HCT116 (cell line): Measurements from ENCODE around the gene SBF2. TPM values are rescaled to one million over a fixed set of nuclear protein-coding genes. Genes with fewer than 3 reads are reported as not detected.

Experiments
- ATAC-seq: fragments of 200-7000 bp; cut with Tn5 transposase; 2 replicates; pipeline ENCODE4 v1.9.1; 2020; ENCODE audit warnings: mild to moderate bottlenecking, moderate library complexity
- BruUV-seq: library from RNA; stranded (reverse); fragments of 400-500 nt; replicated peaks from 2 replicates; lab custom pipeline; 2021; lab: Mats Ljungman, UMichigan
- CTCF ChIA-PET: fragments of 300-600 bp; sonication (Branson Sonifier 250); formaldehyde crosslinking; loops from one replicate; lab custom pipeline; 2021; ENCODE audit warnings: antibody characterized with exemption; lab: Charles Lee
- POLR2A ChIA-PET: fragments of 300-600, 350-600 bp; sonication (Branson Sonifier 250); formaldehyde crosslinking; loops from one replicate; lab custom pipeline; 2021; ENCODE audit warnings: antibody characterized with exemption; lab: Charles Lee
- RAD21 ChIA-PET, 2 experiments: fragments of 300-600 bp; sonication (Branson Sonifier 250); formaldehyde crosslinking; loops; one replicate each; lab custom pipeline; 2023; ENCODE audit warnings: low total read pairs in 2 of 2; ENCODE audit not compliant: uncharacterized antibody in 2 of 2, unreplicated experiment in 2 of 2, low non-redundant PET in 1 of 2; lab: Charles Lee
- DNase-seq: peaks from one replicate; pipeline ENCODE4 v3.0.0-alpha.2; 2010; ENCODE audit warnings: low read depth, low spot score
- H2AFZ ChIP-seq: fragments of 200-600 bp; shearing (Covaris generic), sonication (generic); 2 replicates; pipeline ENCODE4 v1.6.1; 2017; ENCODE audit warnings: low read depth, mixed run types, mixed read lengths, antibody characterized with exemption, low read length; ENCODE audit not compliant: poor library complexity, severe bottlenecking
- H3K27ac ChIP-seq: 2 replicates; pipeline ENCODE4 v1.5.1; 2012; ENCODE audit warnings: low read depth, low read length
- H3K27me3 ChIP-seq: fragments of 200-600 bp; sonication (generic); 2 replicates; pipeline ENCODE4 v1.6.1; 2016; ENCODE audit warnings: mixed run types, low read length, mixed read lengths; ENCODE audit not compliant: insufficient read depth
- H3K36me3 ChIP-seq, 2 experiments: fragments of 200-500 bp in 1 of 2; fragments of 200-600 bp in 1 of 2; sonication (Bioruptor generic) in 1 of 2; sonication (generic) in 1 of 2; 2 replicates each; pipeline versions ENCODE4 v1.5.1 to v1.6.1; 2014 to 2016; ENCODE audit warnings: low read length in 2 of 2, inconsistent platforms in 1 of 2, mixed read lengths in 1 of 2, mixed run types in 1 of 2; ENCODE audit not compliant: insufficient read depth in 2 of 2, control insufficient read depth in 1 of 2
- H3K4me1 ChIP-seq, 2 experiments: fragments of 200-600 bp in 1 of 2; sonication (generic) in 1 of 2; 2 replicates each; pipeline versions ENCODE4 v1.5.1 to v1.6.1; 2012 to 2017; ENCODE audit warnings: low read length in 2 of 2, inconsistent platforms in 1 of 2, mild to moderate bottlenecking in 1 of 2, mixed read lengths in 1 of 2, mixed run types in 1 of 2, moderate library complexity in 1 of 2; ENCODE audit not compliant: insufficient read depth in 2 of 2, control insufficient read depth in 1 of 2
- H3K4me2 ChIP-seq: fragments of 200-600 bp; sonication (generic); 2 replicates; pipeline ENCODE4 v1.6.1; 2017; ENCODE audit warnings: mixed run types, low read length, mixed read lengths
- H3K4me3 ChIP-seq, 2 experiments: fragments of 200-600 bp in 1 of 2; sonication (generic) in 1 of 2; replicated peaks in 1 of 2; 2 replicates each; pipeline ENCODE4 v1.5.1; 2011 to 2016; ENCODE audit warnings: low read length in 2 of 2, control low read depth in 1 of 2, low read depth in 1 of 2, mild to moderate bottlenecking in 1 of 2, mixed read lengths in 1 of 2, mixed run types in 1 of 2
- H3K79me2 ChIP-seq: fragments of 200-600 bp; sonication (generic); 2 replicates; pipeline ENCODE4 v1.6.1; 2017; ENCODE audit warnings: mild to moderate bottlenecking, mixed run types, low read length, moderate library complexity, mixed read lengths; ENCODE audit not compliant: insufficient read depth
- H3K9ac ChIP-seq: fragments of 200-600 bp; sonication (generic); 2 replicates; pipeline ENCODE4 v1.6.1; 2016; ENCODE audit warnings: low read length, mixed read lengths
- H3K9me2 ChIP-seq: fragments of 200-600 bp; sonication (generic), shearing (Covaris generic); 2 replicates; pipeline ENCODE4 v1.6.1; 2017; ENCODE audit warnings: mixed run types, mild to moderate bottlenecking, moderate library complexity; ENCODE audit not compliant: insufficient read depth
- H3K9me3 ChIP-seq, 2 experiments: fragments of 200-500 bp in 1 of 2; fragments of 200-600 bp in 1 of 2; sonication (Bioruptor generic) in 1 of 2; sonication (generic) in 1 of 2; 2 replicates each; pipeline ENCODE4 v1.6.1; 2014 to 2017; ENCODE audit warnings: low read length in 2 of 2, mixed read lengths in 2 of 2, inconsistent platforms in 1 of 2, low read depth in 1 of 2, mild to moderate bottlenecking in 1 of 2, mixed run types in 1 of 2, moderate library complexity in 1 of 2; ENCODE audit not compliant: control insufficient read depth in 1 of 2, insufficient read depth in 1 of 2
- H4K20me1 ChIP-seq: fragments of 200-600 bp; sonication (generic), shearing (Covaris generic); 2 replicates; pipeline ENCODE4 v1.6.1; 2017; ENCODE audit warnings: mixed run types, mild to moderate bottlenecking, moderate library complexity; ENCODE audit not compliant: insufficient read depth
- CBX3 ChIP-seq: IDR thresholded peaks from 2 replicates; pipeline ENCODE4 v1.6.1; 2012; ENCODE audit warnings: low read depth
- JUND ChIP-seq: IDR thresholded peaks from 2 replicates; pipeline ENCODE4 v1.6.1; 2012
- POLR2AphosphoS5 ChIP-seq: IDR thresholded peaks from 2 replicates; pipeline ENCODE4 v1.6.1; 2011; ENCODE audit warnings: mild to moderate bottlenecking, low read depth, low read length, moderate library complexity
- RAD21 ChIP-seq: IDR thresholded peaks from 2 replicates; pipeline ENCODE4 v1.6.1; 2012; ENCODE audit warnings: low read depth, mild to moderate bottlenecking
- SIN3A ChIP-seq: IDR thresholded peaks from 2 replicates; pipeline ENCODE4 v1.6.1; 2012; ENCODE audit warnings: low read depth
- ZNF274 ChIP-seq: fragments of 200-500 bp; sonication (Bioruptor generic); IDR thresholded peaks from 2 replicates; pipeline ENCODE4 v1.6.1; 2014; ENCODE audit warnings: mild to moderate bottlenecking, low read depth, low read length, inconsistent platforms
- intact Hi-C: fragments of 100-400 bp; cut with micrococcal nuclease; formaldehyde crosslinking; loops from 2 replicates; pipeline ENCODE4 v1.10.0; 2022
- total RNA-seq: library from RNA; stranded (reverse); gene quantifications from one replicate; pipeline ENCODE4 v1.2.1, GENCODE V29; 2021; ENCODE audit not compliant: unreplicated experiment
- TF ChIP-seq, protein P1 (sequence below): IDR thresholded peaks from 2 replicates; pipeline ENCODE4 v1.6.1; 2011; ENCODE audit warnings: mild to moderate bottlenecking, low read length, moderate library complexity; ENCODE audit not compliant: insufficient replicate concordance; ENCODE audit errors: extremely low read depth
- TF ChIP-seq, protein P2 (sequence below), 3 experiments: fragments of 200-600 bp in 1 of 3; sonication (generic) in 1 of 3; IDR thresholded peaks in 2 of 3; conservative IDR thresholded peaks in 1 of 3; 2 replicates each; pipeline ENCODE4 v1.5.1; 2012 to 2017; ENCODE audit warnings: low read depth in 2 of 3, low read length in 2 of 3, antibody characterized with exemption in 1 of 3, borderline replicate concordance in 1 of 3, control low read depth in 1 of 3, mild to moderate bottlenecking in 1 of 3, mixed read lengths in 1 of 3, mixed run types in 1 of 3, moderate library complexity in 1 of 3; ENCODE audit not compliant: insufficient read depth in 1 of 3
- TF ChIP-seq, protein P3 (sequence below): IDR thresholded peaks from 2 replicates; pipeline ENCODE4 v1.6.1; 2012

The SBF2 gene
- total RNA-seq, 1 experiment from 2014 or later: 35.0 TPM

DNA sequence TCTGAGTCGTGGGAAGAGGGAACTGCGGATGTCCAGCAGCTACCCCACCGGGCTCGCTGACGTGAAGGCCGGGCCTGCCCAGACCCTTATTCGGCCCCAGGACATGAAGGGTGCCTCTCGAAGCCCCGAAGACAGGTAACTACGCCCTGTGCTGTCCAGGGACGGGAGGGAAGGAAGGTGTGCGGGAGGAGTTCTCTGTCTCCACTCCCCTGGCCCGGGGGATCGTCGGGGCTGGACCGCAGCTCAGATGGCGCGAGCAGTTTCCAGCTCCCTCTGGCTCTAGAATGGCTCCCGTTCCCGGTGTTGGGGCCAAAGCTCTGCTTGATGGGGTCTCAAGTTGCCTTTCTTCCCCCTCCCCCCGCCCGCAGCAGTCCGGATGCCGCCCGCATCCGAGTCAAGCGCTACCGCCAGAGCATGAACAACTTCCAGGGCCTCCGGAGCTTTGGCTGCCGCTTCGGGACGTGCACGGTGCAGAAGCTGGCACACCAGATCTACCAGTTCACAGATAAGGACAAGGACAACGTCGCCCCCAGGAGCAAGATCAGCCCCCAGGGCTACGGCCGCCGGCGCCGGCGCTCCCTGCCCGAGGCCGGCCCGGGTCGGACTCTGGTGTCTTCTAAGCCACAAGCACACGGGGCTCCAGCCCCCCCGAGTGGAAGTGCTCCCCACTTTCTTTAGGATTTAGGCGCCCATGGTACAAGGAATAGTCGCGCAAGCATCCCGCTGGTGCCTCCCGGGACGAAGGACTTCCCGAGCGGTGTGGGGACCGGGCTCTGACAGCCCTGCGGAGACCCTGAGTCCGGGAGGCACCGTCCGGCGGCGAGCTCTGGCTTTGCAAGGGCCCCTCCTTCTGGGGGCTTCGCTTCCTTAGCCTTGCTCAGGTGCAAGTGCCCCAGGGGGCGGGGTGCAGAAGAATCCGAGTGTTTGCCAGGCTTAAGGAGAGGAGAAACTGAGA, 12.2 kb upstream of the SBF2 start:
- H3K4me3 ChIP-seq: peak overlapping the region; percentile 85 to 93
- H3K9ac ChIP-seq: peak overlapping the region; percentile 94
- POLR2A ChIA-PET: interaction anchor here (0.6 to 4.5 kb wide), 8 partner anchors 8 to 768 kb away, joined by 3 to 37 read pairs (median 4); no protein-coding TSS in a partner anchor
- peak overlapping the region; percentile 97 for H3K27ac ChIP-seq
- no peaks in the 10 kb centered on the region for H4K20me1 ChIP-seq
- BruUV-seq: TSS peak; percentile 73
- H3K79me2 ChIP-seq: peaks cover 47% of the 10 kb centered on the region
- H2AFZ ChIP-seq: no peak overlapping the region
- peaks cover 51 to 75% of the 10 kb centered on the region in 2 experiments for H3K4me1 ChIP-seq
- H3K36me3 ChIP-seq: peaks cover 0 to 15% of the 10 kb centered on the region in 2 experiments; a peak in 2 of 4 replicates
- no peaks in the 10 kb centered on the region for H3K9me2 ChIP-seq
- peak; percentile 61 for TF ChIP-seq POLR2AphosphoS5
- no peak for TF ChIP-seq RAD21
- H3K4me2 ChIP-seq: peak overlapping the region; percentile 98
- no peaks in the 10 kb centered on the region for H3K9me3 ChIP-seq
- CTCF ChIA-PET: interaction anchor here (2.7 kb wide), 1 partner anchor 125 kb away, joined by 14 read pairs; no protein-coding TSS in a partner anchor
- no peak for ATAC-seq
- RAD21 ChIA-PET: no interaction called here
- intact Hi-C loops: loop anchor here (2.0 to 5.0 kb wide), 5 partner anchors 97 to 694 kb away; no protein-coding TSS in a partner anchor
- H3K27me3 ChIP-seq: no peaks in the 10 kb centered on the region
- no peak for DNase-seq

DNA sequence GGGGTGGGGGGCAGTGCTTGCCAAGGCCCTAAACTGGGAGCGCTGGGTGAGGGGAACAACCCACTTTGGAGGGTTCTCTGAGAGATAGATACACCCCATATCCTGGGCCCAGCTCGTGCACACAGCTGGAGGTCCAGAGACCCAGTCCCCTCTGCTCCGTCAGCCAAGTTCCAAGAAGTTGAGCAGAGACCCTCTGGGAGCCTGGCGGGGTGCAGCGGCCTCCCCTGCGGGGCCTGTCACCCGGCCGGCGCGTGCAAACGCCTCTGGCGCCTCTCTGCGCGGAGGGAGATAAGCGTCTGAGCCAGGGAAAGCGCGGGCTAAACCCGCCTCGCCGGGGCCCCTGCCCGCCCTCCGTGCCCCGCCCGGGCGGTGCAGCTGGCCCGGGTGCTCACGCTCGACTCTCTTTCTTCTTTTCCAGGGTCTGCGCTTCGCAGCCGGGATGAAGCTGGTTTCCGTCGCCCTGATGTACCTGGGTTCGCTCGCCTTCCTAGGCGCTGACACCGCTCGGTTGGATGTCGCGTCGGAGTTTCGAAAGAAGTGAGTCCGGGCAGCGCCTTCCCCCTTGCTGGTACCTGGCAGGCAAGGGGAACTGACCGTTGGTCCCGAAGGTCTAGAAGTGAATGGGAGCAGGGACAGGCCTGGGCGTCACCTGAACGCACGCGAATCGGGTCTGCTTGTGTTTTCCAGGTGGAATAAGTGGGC, 11.4 kb upstream of the SBF2 start:
- H3K36me3 ChIP-seq: peaks cover 0 to 15% of the 10 kb centered on the region in 2 experiments; a peak in 2 of 4 replicates
- ChIA-PET CTCF (interaction anchor here (0.6 to 2.7 kb wide), 15 partner anchors 10 to 715 kb away, joined by 3 to 16 read pairs (median 3); no protein-coding TSS in a partner anchor), RAD21 (interaction anchor here (0.6 to 0.9 kb wide), 5 partner anchors 19 to 1552 kb away, joined by 3 to 6 read pairs (median 3); no protein-coding TSS in a partner anchor), POLR2A (interaction anchor here (0.6 to 4.5 kb wide), 34 partner anchors 9 to 1783 kb away, joined by 3 to 37 read pairs (median 4); partner anchors contain the start of gene WEE1)
- no peak for ATAC-seq
- DNase-seq: no peak
- H3K4me2 ChIP-seq: peak overlapping the region; percentile 98
- peak overlapping the region; percentile 85 to 93 for H3K4me3 ChIP-seq
- peak overlapping the region; percentile 97 for H3K27ac ChIP-seq
- no peaks in the 10 kb centered on the region for H3K9me3 ChIP-seq
- peaks cover 47 to 71% of the 10 kb centered on the region in 2 experiments for H3K4me1 ChIP-seq
- no peaks in the 10 kb centered on the region for H4K20me1 ChIP-seq
- H3K9ac ChIP-seq: peak overlapping the region; percentile 94
- H2AFZ ChIP-seq: no peak overlapping the region
- no TSS peak for BruUV-seq
- peaks cover 47% of the 10 kb centered on the region for H3K79me2 ChIP-seq
- intact Hi-C loops: loop anchor here (2.0 to 5.0 kb wide), 5 partner anchors 97 to 693 kb away; no protein-coding TSS in a partner anchor
- H3K27me3 ChIP-seq: no peaks in the 10 kb centered on the region
- no peaks in the 10 kb centered on the region for H3K9me2 ChIP-seq
- TF ChIP-seq, protein P1, sequence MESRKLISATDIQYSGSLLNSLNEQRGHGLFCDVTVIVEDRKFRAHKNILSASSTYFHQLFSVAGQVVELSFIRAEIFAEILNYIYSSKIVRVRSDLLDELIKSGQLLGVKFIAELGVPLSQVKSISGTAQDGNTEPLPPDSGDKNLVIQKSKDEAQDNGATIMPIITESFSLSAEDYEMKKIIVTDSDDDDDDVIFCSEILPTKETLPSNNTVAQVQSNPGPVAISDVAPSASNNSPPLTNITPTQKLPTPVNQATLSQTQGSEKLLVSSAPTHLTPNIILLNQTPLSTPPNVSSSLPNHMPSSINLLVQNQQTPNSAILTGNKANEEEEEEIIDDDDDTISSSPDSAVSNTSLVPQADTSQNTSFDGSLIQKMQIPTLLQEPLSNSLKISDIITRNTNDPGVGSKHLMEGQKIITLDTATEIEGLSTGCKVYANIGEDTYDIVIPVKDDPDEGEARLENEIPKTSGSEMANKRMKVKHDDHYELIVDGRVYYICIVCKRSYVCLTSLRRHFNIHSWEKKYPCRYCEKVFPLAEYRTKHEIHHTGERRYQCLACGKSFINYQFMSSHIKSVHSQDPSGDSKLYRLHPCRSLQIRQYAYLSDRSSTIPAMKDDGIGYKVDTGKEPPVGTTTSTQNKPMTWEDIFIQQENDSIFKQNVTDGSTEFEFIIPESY: no peak
- TF ChIP-seq, protein P2, sequence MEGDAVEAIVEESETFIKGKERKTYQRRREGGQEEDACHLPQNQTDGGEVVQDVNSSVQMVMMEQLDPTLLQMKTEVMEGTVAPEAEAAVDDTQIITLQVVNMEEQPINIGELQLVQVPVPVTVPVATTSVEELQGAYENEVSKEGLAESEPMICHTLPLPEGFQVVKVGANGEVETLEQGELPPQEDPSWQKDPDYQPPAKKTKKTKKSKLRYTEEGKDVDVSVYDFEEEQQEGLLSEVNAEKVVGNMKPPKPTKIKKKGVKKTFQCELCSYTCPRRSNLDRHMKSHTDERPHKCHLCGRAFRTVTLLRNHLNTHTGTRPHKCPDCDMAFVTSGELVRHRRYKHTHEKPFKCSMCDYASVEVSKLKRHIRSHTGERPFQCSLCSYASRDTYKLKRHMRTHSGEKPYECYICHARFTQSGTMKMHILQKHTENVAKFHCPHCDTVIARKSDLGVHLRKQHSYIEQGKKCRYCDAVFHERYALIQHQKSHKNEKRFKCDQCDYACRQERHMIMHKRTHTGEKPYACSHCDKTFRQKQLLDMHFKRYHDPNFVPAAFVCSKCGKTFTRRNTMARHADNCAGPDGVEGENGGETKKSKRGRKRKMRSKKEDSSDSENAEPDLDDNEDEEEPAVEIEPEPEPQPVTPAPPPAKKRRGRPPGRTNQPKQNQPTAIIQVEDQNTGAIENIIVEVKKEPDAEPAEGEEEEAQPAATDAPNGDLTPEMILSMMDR (IDR thresholded peaks at IDR 0.05 in 2 of 3, conservative IDR thresholded peaks at IDR 0.05 in 1 of 3; ENCODE audit: borderline replicate concordance in 1 of 3, insufficient read depth in 1 of 3, low read depth in 2 of 3, low read length in 2 of 3): no peak
- TF ChIP-seq SIN3A: no peak
- TF ChIP-seq, protein P3, sequence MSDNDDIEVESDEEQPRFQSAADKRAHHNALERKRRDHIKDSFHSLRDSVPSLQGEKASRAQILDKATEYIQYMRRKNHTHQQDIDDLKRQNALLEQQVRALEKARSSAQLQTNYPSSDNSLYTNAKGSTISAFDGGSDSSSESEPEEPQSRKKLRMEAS: no peak
- no peak for TF ChIP-seq RAD21
- no peak for TF ChIP-seq JUND
- no peak for TF ChIP-seq ZNF274
- no peak for TF ChIP-seq CBX3
